Cerebellar cortex (tissue), 1 donor: Measurements from ENCODE around the gene ANKRD11.
"Not testable (repeated sequence)": the region's sequence is repeated elsewhere in the genome, so short reads cannot be mapped to it uniquely, and the experiment has no call there.

Source experiments
- DNase-seq: peaks from one replicate; pipeline ENCODE4 v3.0.0-alpha.2; 2015; ENCODE audit warnings: low spot score

Gene ANKRD11

GRCh38 chr16:89428605-89429004 lies 61.8 kb downstream of the ANKRD11 start:
- not testable (repeated sequence) for DNase-seq

- DNase-seq: no peak
Observed at GRCh38 chr16:89426736-89427530, 63.4 kb downstream of the ANKRD11 start.

GRCh38 chr16:89425523-89425922 lies 64.8 kb downstream of the ANKRD11 start:
- DNase-seq: no peak

- DNase-seq: no peak
Observed at GRCh38 chr16:89423681-89424260, 66.6 kb downstream of the ANKRD11 start.

GRCh38 chr16:89422905-89423630 lies 67.3 kb downstream of the ANKRD11 start:
- DNase-seq: no peak

- no peak for DNase-seq
Observed at GRCh38 chr16:89422527-89422904, 67.8 kb downstream of the ANKRD11 start.

- DNase-seq: not testable (repeated sequence)
Observed at GRCh38 chr16:89421300-89421699, 69.1 kb downstream of the ANKRD11 start.

- DNase-seq: peak; percentile 40
Observed at GRCh38 chr16:89420204-89420603, 70.2 kb downstream of the ANKRD11 start.

- DNase-seq: no peak
Observed at GRCh38 chr16:89418352-89418751, 72.0 kb downstream of the ANKRD11 start.

GRCh38 chr16:89417352-89417751 lies 73.0 kb downstream of the ANKRD11 start:
- peak; percentile 24 for DNase-seq

GRCh38 chr16:89413811-89414585 lies 76.4 kb downstream of the ANKRD11 start:
- DNase-seq: no peak

GRCh38 chr16:89412811-89413210 lies 77.5 kb downstream of the ANKRD11 start:
- no peak for DNase-seq

- no peak for DNase-seq
Observed at GRCh38 chr16:89411335-89411850, 79.0 kb downstream of the ANKRD11 start.

- peak; percentile 59 for DNase-seq
Observed at GRCh38 chr16:89410794-89411309, 79.5 kb downstream of the ANKRD11 start.

- no peak for DNase-seq
Observed at GRCh38 chr16:89410322-89410721, 80.0 kb downstream of the ANKRD11 start.

GRCh38 chr16:89409161-89409711 lies 81.1 kb downstream of the ANKRD11 start:
- no peak for DNase-seq

GRCh38 chr16:89408315-89408714 lies 82.0 kb downstream of the ANKRD11 start:
- DNase-seq: no peak

- DNase-seq: no peak
Observed at GRCh38 chr16:89407925-89408300, 82.4 kb downstream of the ANKRD11 start.

- no peak for DNase-seq
Observed at GRCh38 chr16:89407282-89407924, 83.0 kb downstream of the ANKRD11 start.

GRCh38 chr16:89406277-89406888 lies 84.0 kb downstream of the ANKRD11 start:
- DNase-seq: no peak

- no peak for DNase-seq
Observed at GRCh38 chr16:89404561-89404960, 85.8 kb downstream of the ANKRD11 start.
